Esophagus squamous epithelium (tissue), 5 donors: ENCODE data around the gene COL9A2. TPM values are rescaled to one million over a fixed set of nuclear protein-coding genes. Genes with fewer than 3 reads are reported as not detected.

Experiments
- DNase-seq: peaks from one replicate; lab custom pipeline; 2025; lab: John Stamatoyannopoulos, UW
- H3K27ac ChIP-seq, 4 donors: fragments of 200-600 bp; sonication (generic); one replicate each; pipeline ENCODE4 v1.5.1; 2016 to 2019; ENCODE audit warnings: mild to moderate bottlenecking in 1 of 4
- H3K27me3 ChIP-seq, 4 donors: fragments of 200-600 bp; sonication (generic); 1 replicate in 3 of 4; 2 replicates in 1 of 4; pipeline versions ENCODE4 v1.5.1 to v1.6.0; 2017 to 2021; ENCODE audit warnings: antibody characterized with exemption in 1 of 4
- H3K36me3 ChIP-seq, 3 donors: fragments of 200-600 bp; sonication (generic); one replicate each; pipeline ENCODE4 v1.5.1; 2016 to 2019
- H3K4me1 ChIP-seq, 3 donors: fragments of 200-600 bp; sonication (generic); one replicate each; pipeline ENCODE4 v1.5.1; 2017 to 2019
- H3K4me3 ChIP-seq, 4 donors: fragments of 200-600 bp; sonication (generic); 1 replicate in 3 of 4; 2 replicates in 1 of 4; pipeline ENCODE4 v1.5.1; 2016 to 2019; ENCODE audit warnings: mild to moderate bottlenecking in 2 of 4, moderate library complexity in 1 of 4
- H3K9me3 ChIP-seq, 3 donors: fragments of 200-600 bp; sonication (generic); one replicate each; pipeline ENCODE4 v1.5.1; 2016 to 2019
- POLR2A ChIP-seq, 4 donors: fragments of 450-650 bp; IDR thresholded peaks; one replicate each; pipeline ENCODE4 v1.6.1; 2017; ENCODE audit warnings: antibody characterized with exemption in 4 of 4, mild to moderate bottlenecking in 4 of 4, moderate library complexity in 3 of 4
- WGBS, 2 donors: methylation state at CpG; one replicate each; pipeline ENCODE4 v1.1.5; 2018; 5-methylcytosine and 5-hydroxymethylcytosine counted together
- intact Hi-C: fragments of 100-400 bp; cut with DNase I; formaldehyde crosslinking; loops from one replicate; pipeline ENCODE4 v1.15.0; 2022
- total RNA-seq, 4 donors: library from RNA; depleted of rRNA; stranded (reverse); fragments of >200 nt; gene quantifications; one replicate each; pipeline ENCODE4 v1.1.0, GENCODE V29; 2016
- TF ChIP-seq, protein P1 (sequence below), 6 experiments: fragments of 450-650 bp in 4 of 6; fragments of 200-600 bp in 2 of 6; sonication (generic) in 2 of 6; IDR thresholded peaks; one replicate each; pipeline ENCODE4 v1.5.1; 2016 to 2019; ENCODE audit warnings: antibody characterized with exemption in 6 of 6, mild to moderate bottlenecking in 4 of 6, moderate library complexity in 4 of 6
- donor health status: DM: yes; HTN: yes; CAD: no.

COL9A2 gene
- 1 to 10 TPM in 2 of 4 donors, under 1 TPM in 1, not detected in 1; 0.26 to 4.0 (median 2.1) TPM for total RNA-seq

DNA sequence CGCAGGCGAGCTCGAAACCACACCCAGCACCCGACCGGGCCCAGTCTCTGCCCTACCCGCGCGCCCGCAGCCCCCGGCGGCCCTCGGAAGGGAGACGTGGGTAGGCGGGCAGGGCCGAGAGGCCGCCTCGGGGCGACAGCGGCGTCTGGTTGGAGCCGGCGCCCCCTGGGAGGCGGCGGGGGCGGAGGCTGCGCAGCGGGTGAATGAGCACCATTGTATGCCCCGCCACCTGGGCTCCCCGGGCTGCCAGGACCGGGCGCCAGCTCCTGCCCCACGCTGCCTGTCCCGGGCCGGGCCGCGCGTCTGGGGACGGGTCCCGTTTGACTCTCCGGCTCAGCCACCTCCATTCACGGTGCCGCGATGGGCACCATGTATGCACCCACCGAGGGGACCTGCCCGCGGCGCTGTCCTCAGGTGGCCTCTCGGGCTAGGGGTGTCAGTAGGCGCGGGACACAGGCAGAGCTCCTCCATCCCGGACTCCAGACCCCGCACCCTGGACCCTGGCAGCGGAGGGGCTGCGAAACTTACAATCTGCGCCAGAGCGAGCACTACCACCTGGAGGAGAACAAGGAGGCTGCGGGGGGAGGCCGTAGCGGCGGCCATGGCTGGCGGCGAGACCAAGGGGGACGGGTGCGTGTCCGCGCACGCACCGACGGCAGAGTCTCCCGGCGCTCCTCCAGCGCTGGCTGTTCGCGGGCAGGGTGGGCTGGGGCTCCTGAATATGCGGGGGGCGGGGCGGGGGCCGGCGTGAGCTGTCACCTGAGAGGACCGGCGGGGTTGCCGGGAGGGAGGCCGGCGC, at the start of gene COL9A2:
Gene COL9A2, minus strand, starts transcription at position 692 of the 799 bp plus-strand sequence. Its CDS starts 89 bp downstream, at position 603.
- intact Hi-C loops, result no loop called here
- WGBS, 2 donors, result no CpG with 5 or more reads among the region's 84 CpGs
- Histone ChIP-seq H3K4me1 (peaks cover 18 to 32% (median 26%) of the 10 kb centered on the region in 3 donors), H3K27me3 (peaks cover 0 to 69% (median 9%) of the 10 kb centered on the region in 4 donors), H3K4me3 (peak within 1 kb of the TSS; percentile 22 to 70 (median 46)), H3K36me3 (no peaks in the 10 kb centered on the region), H3K9me3 (no peaks in the 10 kb centered on the region), H3K27ac (peak within 1 kb of the TSS in 1 of 4 donors; percentile 47)
- DNase-seq, result no peak
- TF ChIP-seq POLR2A (IDR thresholded peaks at IDR 0.05), result peak in 1 of 4 donors; percentile 55
- TF ChIP-seq, protein P1, sequence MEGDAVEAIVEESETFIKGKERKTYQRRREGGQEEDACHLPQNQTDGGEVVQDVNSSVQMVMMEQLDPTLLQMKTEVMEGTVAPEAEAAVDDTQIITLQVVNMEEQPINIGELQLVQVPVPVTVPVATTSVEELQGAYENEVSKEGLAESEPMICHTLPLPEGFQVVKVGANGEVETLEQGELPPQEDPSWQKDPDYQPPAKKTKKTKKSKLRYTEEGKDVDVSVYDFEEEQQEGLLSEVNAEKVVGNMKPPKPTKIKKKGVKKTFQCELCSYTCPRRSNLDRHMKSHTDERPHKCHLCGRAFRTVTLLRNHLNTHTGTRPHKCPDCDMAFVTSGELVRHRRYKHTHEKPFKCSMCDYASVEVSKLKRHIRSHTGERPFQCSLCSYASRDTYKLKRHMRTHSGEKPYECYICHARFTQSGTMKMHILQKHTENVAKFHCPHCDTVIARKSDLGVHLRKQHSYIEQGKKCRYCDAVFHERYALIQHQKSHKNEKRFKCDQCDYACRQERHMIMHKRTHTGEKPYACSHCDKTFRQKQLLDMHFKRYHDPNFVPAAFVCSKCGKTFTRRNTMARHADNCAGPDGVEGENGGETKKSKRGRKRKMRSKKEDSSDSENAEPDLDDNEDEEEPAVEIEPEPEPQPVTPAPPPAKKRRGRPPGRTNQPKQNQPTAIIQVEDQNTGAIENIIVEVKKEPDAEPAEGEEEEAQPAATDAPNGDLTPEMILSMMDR (IDR thresholded peaks at IDR 0.05), result peak in 1 of 6 experiments; percentile 2

DNA sequence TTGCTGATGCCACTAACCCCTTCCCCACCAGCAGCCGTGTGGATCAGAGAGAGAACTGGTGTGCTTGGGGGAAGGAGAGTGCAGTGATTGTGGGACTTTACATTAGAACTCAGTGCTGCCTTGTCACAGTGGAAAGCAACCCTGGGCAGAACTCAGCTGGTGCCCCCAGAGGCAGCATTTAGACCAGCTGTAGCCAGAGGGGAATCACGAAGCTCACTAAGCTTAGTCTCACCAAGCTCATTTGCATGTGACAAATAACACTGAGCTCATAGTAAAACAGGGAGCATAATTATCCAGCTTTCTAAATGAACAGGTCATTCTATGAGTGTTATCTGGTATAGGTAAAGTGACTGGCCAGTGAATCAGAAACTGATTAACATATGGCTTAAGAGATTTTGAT, 46.6 kb upstream of the COL9A2 start:
- H3K4me1 ChIP-seq, result no peaks in the 10 kb centered on the region
- WGBS, 2 donors, result 31 to 39% methylated on average over 2 of the region's 2 CpGs
- H3K27me3 ChIP-seq, result peaks cover 0 to 16% (median 0%) of the 10 kb centered on the region in 4 donors
- H3K9me3 ChIP-seq, result peaks cover 0 to 5% (median 0%) of the 10 kb centered on the region in 3 donors
- H3K4me3 ChIP-seq, result no peak overlapping the region
- no peaks in the 10 kb centered on the region for H3K36me3 ChIP-seq
- intact Hi-C loops, result no loop called here
- TF ChIP-seq POLR2A (IDR thresholded peaks at IDR 0.05), result no peak
- TF ChIP-seq, protein P1 (IDR thresholded peaks at IDR 0.05), result no peak
- no peak overlapping the region for H3K27ac ChIP-seq
- DNase-seq, result no peak

DNA sequence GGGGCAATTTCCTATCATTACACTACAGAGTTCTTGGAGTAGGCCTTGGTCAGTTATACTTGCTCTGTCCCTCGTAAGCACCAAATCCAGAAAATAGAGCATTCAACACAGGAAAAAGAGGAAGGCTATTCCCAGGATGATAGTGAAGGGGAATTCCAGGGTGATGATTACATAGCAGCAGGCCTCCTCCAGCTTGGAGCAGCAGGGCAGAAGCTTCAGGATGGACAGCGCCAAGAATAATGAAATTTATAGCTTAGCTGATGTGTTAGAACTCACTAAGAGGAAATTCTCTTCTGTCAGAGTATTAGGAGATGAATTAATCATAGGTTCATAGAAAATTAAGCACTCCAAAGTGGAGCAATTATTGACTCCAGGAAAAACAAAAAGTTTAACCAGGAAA, 45.6 kb upstream of the COL9A2 start:
- WGBS, 2 donors, result 20 to 44% methylated on average over 1 of the region's 2 CpGs
- DNase-seq, result no peak
- Histone ChIP-seq H3K9me3 (peaks cover 0 to 12% (median 7%) of the 10 kb centered on the region in 3 donors), H3K27me3 (peaks cover 0 to 16% (median 0%) of the 10 kb centered on the region in 4 donors), H3K4me3 (no peak overlapping the region), H3K27ac (no peak overlapping the region), H3K36me3 (no peaks in the 10 kb centered on the region), H3K4me1 (no peaks in the 10 kb centered on the region)
- TF ChIP-seq, protein P1 (IDR thresholded peaks at IDR 0.05), result no peak
- no peak for TF ChIP-seq POLR2A (IDR thresholded peaks at IDR 0.05)
- intact Hi-C loops, result no loop called here

DNA sequence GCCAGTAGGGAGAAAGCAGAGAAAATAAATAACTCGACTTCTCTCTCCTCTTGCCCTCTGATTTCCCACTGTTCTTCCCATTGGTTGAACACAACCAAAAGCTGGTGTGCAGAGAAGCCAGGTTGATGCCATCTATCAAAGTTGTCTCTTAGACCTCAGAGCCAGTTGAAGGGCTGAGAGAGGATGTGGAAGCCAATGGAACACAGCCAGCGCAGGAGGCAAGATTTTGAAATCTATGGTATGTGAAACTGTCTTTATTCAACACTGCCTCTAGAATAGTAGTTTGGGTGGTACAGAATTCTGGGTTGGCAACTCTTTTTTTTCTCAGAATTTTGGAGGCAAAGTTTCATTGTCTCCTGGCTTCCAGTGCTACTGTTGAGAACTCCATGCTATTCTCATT, 45.1 kb upstream of the COL9A2 start:
- Histone ChIP-seq H3K4me3 (no peak overlapping the region), H3K27me3 (peaks cover 0 to 16% (median 0%) of the 10 kb centered on the region in 4 donors), H3K4me1 (no peaks in the 10 kb centered on the region), H3K27ac (no peak overlapping the region), H3K36me3 (no peaks in the 10 kb centered on the region), H3K9me3 (peaks cover 0 to 17% (median 10%) of the 10 kb centered on the region in 3 donors)
- intact Hi-C loops, result no loop called here
- WGBS, 2 donors, result 91 to 94% methylated on average over 2 of the region's 2 CpGs
- no peak for DNase-seq
- TF ChIP-seq, protein P1 (IDR thresholded peaks at IDR 0.05), result no peak
- TF ChIP-seq POLR2A (IDR thresholded peaks at IDR 0.05), result no peak

DNA sequence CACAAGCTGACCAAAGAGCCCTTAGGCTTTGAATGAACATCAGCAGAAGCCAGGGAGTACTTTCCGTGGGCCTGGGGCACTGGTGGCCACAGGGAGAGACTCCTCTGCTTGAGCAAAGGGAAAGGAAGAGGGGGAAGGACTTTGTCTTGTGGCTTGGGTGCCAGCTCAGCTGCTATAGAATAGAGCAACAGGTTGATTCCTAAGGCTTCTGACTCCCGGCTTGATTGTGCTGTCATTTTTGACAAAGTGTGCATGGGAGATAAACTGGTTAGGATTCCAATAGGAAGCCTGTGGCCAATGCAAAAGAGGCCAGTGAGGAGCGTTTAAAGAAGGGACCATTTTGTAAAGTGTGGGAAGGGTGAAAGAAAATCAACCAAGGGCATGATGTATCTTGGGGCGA, 44.6 kb upstream of the COL9A2 start:
- Histone ChIP-seq H3K27ac (no peak overlapping the region), H3K27me3 (peaks cover 0 to 16% (median 0%) of the 10 kb centered on the region in 4 donors), H3K9me3 (peaks cover 0 to 20% (median 10%) of the 10 kb centered on the region in 3 donors), H3K36me3 (no peaks in the 10 kb centered on the region), H3K4me1 (no peaks in the 10 kb centered on the region), H3K4me3 (no peak overlapping the region)
- no peak for TF ChIP-seq POLR2A (IDR thresholded peaks at IDR 0.05)
- TF ChIP-seq, protein P1 (IDR thresholded peaks at IDR 0.05), result no peak
- intact Hi-C loops, result no loop called here
- WGBS, 2 donors, result 77 to 83% methylated on average over 4 of the region's 4 CpGs
- no peak for DNase-seq
